Stimulated activated CD4-positive, alpha-beta T cell treated with anti-CD3 and anti-CD28 coated beads, Interleukin-15, amount 100 ng/mL, for 48 hours (primary cell): Measurements from ENCODE around the gene ARFGEF2.
"Not testable (repeated sequence)": the region's sequence is repeated elsewhere in the genome, so short reads cannot be mapped to it uniquely, and the experiment has no call there.

ENCODE experiments used
- DNase-seq, 2 donors: peaks; one replicate each; pipeline ENCODE4 v3.0.0-alpha.2; 2020; ENCODE audit warnings: low read depth in 2 of 2

Gene ARFGEF2

GRCh38 chr20:48951646-48952045 is 30.1 kb downstream of the ARFGEF2 start:
- DNase-seq, result no peak

DNA sequence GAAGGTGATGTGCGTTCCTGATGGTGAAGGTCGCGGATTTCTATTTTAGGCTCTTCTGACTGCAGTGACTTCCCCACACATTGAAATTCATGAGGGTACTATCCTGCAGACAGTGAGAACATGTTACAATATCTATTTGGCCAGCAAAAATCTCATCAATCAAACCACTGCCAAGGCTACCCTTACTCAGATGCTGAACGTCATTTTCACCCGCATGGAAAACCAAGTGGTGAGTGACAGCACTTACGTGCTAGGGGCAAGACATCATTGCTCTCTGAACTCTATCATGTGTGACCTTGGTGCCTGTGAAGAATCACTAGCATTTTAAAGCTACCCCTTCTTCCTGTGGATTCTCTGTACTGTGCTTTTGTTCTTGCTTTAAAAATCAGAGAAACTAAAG is 31.1 kb downstream of the ARFGEF2 start:
- DNase-seq, result no peak

- no peak for DNase-seq
Observed at GRCh38 chr20:48953653-48954052, 32.1 kb downstream of the ARFGEF2 start.

GRCh38 chr20:48956052-48956451 is 34.5 kb downstream of the ARFGEF2 start:
- no peak for DNase-seq

GRCh38 chr20:48957053-48957481 is 35.6 kb downstream of the ARFGEF2 start:
- no peak for DNase-seq

GRCh38 chr20:48957533-48957932 is 36.0 kb downstream of the ARFGEF2 start:
- no peak for DNase-seq

DNA sequence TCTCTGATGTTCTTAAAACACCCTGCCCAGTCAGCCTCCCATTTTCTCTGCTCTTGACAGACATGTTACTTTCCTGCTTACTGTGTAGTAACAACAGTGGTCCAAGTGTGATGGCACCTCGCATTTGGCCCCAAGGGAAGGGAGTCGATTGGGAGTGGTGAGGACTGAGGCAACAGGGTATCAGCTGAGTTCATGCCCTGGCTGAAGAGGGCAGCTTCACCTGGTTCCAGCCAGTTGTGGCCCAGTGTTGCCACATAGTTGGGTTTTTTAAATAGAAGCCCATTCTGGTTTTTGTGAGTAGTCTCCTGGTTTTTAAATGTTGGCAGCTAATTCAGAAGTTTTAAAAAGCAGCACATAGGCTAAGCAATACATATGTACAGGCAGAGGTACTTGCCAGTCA is 37.2 kb downstream of the ARFGEF2 start:
- DNase-seq, result no peak

GRCh38 chr20:48959899-48960550 is 38.5 kb downstream of the ARFGEF2 start:
- no peak for DNase-seq

GRCh38 chr20:48962421-48962820 is 40.9 kb downstream of the ARFGEF2 start:
- no peak for DNase-seq

DNA sequence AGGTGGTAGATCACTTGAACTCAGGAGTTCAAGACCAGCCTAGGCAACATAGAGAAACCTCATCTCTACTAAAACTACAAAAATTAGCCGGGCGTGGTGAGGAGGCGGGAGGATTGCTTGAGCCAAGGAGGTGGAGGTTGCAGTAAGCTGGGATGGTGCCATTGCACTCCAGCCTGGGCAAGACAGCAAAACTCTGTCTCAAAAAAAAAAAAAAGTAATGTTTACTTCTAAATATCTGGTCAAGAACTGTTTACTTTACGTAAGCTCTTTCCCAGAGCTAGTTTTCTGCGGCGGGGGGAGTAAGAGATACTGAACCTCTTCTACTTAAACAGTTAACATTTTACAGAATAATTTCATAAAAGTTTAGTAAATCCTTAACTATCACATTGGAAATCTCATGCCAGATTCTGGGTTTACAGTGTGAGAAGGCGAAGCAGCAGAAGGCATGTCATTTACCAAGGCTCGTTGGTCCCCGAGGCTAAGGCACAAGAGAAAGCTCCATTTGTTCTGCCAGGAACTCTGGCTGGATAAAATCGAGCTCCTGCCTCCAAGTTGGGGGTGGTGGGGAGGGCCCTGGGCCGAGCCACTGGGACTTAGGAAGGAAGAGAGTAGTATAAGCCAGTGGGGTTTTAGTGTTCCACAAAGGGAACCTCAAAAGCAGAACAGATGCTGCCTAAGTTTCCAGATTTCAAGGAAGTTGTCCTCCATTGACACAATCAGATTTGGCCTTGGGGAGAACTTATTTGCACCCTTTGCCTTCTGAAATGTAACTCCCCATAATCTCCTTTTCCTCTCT is 41.7 kb downstream of the ARFGEF2 start:
- no peak for DNase-seq

DNA sequence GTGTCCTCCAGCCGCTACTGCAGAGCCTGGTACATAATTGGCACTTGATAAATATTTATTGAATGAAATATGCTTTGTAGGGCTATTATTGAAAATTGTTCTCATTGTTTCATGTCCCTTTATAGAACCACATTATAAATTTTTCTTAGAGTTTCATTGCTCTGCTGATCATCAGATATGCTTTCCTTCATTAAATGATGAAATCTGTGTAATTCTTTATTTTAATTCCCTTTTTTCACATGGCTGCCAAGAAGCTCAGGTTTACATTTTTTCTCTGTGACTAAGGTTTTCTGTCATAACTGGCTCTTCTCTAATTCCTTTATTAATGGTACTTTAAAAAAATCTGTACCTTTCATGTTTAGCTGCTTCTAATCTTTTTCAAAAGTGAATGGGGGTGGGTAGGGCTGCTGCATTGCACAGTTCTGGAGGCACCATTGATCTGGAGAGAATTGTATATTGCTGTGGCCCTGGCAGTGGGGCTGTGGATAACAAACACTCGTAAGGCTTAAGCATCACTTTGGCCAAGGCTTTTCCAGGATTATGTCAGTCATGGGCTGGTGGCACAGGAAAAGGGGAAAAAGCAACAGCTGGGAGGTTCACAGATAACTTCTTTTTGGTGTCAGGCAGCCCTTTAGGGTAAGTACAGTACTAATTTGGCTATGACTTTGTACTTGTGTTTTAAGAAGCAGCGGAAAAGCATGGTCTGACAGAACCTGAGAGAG is 43.8 kb downstream of the ARFGEF2 start:
- no peak for DNase-seq

- no peak for DNase-seq
Observed at GRCh38 chr20:48970681-48971365, 49.3 kb downstream of the ARFGEF2 start.

DNA sequence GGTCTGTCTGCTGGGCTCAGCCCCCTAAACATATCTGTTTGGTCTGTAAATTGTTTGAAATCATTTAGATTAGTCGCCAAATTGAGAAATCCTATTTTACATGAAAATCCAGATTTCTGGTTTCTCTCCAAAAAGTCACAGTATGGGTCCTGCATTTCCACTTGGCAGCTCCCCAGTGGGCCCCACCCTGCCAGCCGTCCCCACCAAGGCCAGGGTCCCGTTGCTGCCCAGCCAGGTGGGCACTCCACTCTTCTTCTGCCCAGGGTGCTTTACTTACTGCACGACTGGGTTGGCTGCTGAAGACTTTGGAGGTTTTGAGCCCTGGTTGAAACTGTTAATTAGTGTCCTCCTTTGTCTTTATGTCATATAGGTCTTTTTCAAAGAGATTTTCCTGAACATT is 50.4 kb downstream of the ARFGEF2 start:
- no peak for DNase-seq

DNA sequence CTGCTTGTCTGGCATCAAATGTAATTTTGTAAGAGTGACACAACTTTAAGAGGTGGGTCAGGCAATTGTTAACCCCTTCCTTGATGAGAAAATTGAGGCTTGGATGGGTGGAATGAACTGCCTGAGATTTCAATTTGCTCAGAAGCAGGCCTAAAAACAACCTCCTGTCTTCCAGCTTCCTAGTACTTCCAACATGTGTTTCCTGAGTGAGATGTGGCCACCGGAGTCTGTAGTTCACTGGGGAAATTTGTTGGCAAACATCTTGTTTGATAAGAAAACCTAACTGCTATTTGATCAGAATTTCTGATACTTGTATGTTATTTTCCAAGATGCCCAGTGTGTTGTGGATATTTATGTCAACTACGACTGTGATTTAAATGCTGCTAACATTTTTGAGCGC is 51.3 kb downstream of the ARFGEF2 start:
- no peak for DNase-seq

DNA sequence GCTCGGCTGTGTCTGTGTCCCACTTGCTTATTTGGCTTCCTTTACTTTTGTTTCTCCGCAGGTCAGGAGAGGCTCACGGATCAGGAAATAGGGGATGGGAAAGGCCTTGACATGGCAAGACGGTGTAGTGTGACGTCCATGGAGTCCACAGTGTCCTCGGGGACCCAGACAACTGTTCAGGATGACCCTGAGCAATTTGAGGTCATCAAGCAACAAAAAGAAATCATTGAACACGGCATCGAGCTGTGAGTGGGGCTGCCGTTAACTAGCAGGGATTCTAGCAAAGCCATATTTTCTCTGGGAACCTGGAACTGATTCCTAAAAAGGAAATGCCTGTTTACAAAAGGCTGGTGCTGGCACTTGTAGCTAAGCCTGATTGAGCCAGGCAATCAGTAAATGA is 54.4 kb downstream of the ARFGEF2 start:
- DNase-seq, result no peak

GRCh38 chr20:48979980-48980379 is 58.5 kb downstream of the ARFGEF2 start:
- DNase-seq, result not testable (repeated sequence)

GRCh38 chr20:48983423-48984400 is 62.2 kb downstream of the ARFGEF2 start:
- no peak for DNase-seq

GRCh38 chr20:48984575-48985219 is 63.2 kb downstream of the ARFGEF2 start:
- DNase-seq, result no peak

- no peak for DNase-seq
Observed at GRCh38 chr20:48986899-48987298, 65.4 kb downstream of the ARFGEF2 start.

DNA sequence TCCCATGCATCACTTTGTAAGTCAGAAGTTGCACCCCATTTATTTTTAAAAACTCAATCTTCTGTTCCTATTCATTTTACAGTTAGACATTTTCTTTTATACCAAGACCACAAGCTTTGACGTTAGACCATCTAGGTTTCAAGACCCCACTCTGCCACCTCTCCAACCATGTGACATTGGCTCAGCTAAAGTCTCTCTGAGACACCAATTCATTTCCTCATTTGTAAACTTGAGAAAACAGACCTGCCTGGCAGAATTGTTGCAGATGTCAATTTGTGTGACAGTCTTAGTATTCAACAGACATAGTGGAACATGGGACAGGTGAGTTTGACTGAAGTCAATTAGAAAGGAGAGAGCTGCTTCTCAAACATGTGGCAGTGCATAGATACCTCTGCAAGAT is 69.0 kb downstream of the ARFGEF2 start:
- DNase-seq, result no peak
